D721Med (cell line): ENCODE data around the gene TAS2R43.
"Not testable (repeated sequence)": the region's sequence is repeated elsewhere in the genome, so short reads cannot be mapped to it uniquely, and the experiment has no call there.

Experiments
- DNase-seq: peaks from one replicate; pipeline ENCODE4 v3.0.0; 2011; ENCODE audit warnings: low spot score; ENCODE audit not compliant: insufficient read length
- FAIRE-seq: peaks from 2 replicates; lab custom pipeline; 2011; peaks lifted over from hg19 to GRCh38; lab: Jason Lieb, UNC
- CTCF ChIP-seq: IDR thresholded peaks from 2 replicates; pipeline ENCODE4 v1.5.1; 2012; ENCODE audit warnings: mild to moderate bottlenecking, control low read depth; ENCODE audit not compliant: insufficient read depth; ENCODE audit errors: missing control alignments

The TAS2R43 gene

GRCh38 chr12:11092128-11092527, at the start of gene TAS2R43:
TAS2R43 (minus strand) TSS chr12:11092313; CDS start chr12:11092229, 84 bp downstream.
- no peak for TF ChIP-seq CTCF
- no peak for FAIRE-seq
- no peak for DNase-seq

GRCh38 chr12:11136075-11136474, 44.0 kb upstream of the TAS2R43 start:
- DNase-seq: no peak
- no peak for TF ChIP-seq CTCF
- FAIRE-seq: no peak

- DNase-seq (no peak), FAIRE-seq (no peak)
- TF ChIP-seq CTCF: no peak
Observed at GRCh38 chr12:11134305-11134704, 42.2 kb upstream of the TAS2R43 start, which contains the start of gene TAS2R30. TAS2R30 (minus strand) TSS chr12:11134644; CDS start chr12:11134244, 400 bp downstream.

GRCh38 chr12:11133816-11134215, 41.7 kb upstream of the TAS2R43 start:
- FAIRE-seq: no peak
- TF ChIP-seq CTCF: no peak
- no peak for DNase-seq

DNA sequence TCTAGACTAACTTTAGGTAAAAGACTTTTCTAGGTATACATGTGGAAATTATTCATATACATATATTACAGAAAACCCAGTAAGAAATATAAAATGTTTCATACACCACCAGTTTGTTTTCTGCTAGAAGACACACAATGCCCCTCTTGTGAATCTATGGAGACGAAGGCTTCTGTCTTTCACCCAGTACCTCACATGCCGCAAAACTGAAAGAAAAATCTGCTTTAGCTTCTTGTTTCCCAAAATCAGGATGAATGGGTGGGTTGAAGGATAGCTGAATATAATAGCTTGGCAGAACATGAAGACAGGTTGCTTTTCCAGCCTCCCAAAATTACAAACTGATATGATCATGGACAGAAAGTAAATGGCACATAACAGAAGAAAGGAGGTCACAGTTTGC, 41.0 kb upstream of the TAS2R43 start:
- no peak for FAIRE-seq

DNA sequence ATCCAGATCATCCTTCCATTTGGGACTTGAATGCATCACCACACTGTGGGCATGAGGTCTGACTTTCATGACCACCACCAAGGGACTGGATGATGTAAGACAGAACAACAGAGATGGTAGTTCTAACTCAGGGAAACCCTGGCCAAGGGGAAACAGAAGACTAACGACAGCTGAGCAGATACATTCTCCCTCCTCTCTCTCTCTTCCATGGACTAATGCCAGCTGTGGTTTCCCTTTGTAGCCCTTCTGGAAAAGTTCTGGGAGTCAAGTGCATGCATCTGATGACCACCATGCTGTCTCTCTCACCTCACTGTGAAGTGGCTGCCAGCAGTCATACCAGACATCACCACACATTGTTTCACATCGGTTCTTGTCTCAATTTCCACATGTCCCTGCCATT, 38.9 kb upstream of the TAS2R43 start:
- FAIRE-seq (no peak), DNase-seq (no peak)
- no peak for TF ChIP-seq CTCF

More for the DNA sequence above, 41.0 kb upstream of the TAS2R43 start:
- DNase-seq: no peak
- TF ChIP-seq CTCF: no peak

DNA sequence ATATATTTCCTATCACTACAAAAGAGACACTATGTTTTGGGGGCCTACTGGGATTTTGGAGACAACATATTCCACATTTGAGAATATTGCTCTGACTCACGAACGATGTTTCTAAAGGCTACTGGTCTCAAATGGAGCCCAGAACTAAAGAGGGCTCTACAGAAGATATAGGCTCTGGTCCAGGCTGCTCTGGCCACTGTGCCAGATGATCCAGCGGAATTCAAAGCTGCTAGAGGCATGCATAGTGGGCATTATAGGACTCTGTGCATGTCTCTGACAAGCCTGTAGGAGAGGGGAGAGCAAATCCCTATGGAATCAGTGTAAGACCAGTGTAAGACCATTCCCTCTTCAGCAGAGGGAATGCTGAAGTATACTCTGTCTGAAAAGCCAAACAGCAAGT, 38.3 kb upstream of the TAS2R43 start:
- FAIRE-seq: no peak

GRCh38 chr12:11114130-11114529, 22.0 kb upstream of the TAS2R43 start:
- FAIRE-seq, DNase-seq: not testable (repeated sequence)

More for the DNA sequence above, 38.3 kb upstream of the TAS2R43 start:
- TF ChIP-seq CTCF: no peak
- no peak for DNase-seq

DNA sequence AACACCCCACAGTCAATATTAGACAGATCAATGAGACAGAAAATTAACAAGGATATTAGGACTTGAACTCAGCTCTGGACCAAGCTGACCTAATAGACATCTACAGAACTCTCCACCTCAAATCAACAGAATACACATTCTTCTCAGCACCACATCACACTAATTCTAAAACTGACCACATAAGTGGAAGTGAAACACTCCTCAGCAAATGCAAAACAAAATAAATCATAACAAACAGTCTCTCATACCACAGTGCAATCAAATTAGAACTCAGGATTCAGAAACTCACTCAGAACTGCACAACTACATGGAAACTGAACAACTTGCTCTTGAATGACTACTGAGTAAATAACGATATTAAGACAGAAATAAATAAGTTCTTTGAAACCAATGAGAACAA, 19.1 kb upstream of the TAS2R43 start:
- not testable (repeated sequence) for DNase-seq, FAIRE-seq
